HepG2 (cell line): ENCODE results near the gene ZDHHC24. TPM values are rescaled to one million over a fixed set of nuclear protein-coding genes. Genes with fewer than 3 reads are reported as not detected.

Experiments used
- ATAC-seq: fragments of 200-7000 bp; cut with Tn5 transposase; 3 replicates; pipeline ENCODE4 v1.9.1; 2020; ENCODE audit warnings: mild to moderate bottlenecking, moderate library complexity
- BruUV-seq: library from RNA; stranded (reverse); fragments of 400-500 nt; replicated peaks from 2 replicates; lab custom pipeline; 2021; lab: Mats Ljungman, UMichigan
- CTCF ChIA-PET: fragments of 300-600 bp; formaldehyde crosslinking; extraction: SDS; loops from one replicate; lab custom pipeline; 2021; ENCODE audit warnings: low total read pairs, inconsistent platforms, low intra/inter-chr PET ratio; lab: Yijun Ruan, JAX
- POLR2A ChIA-PET: fragments of 350-600 bp; sonication (Branson Sonifier 250); formaldehyde crosslinking; loops from one replicate; lab custom pipeline; 2020; ENCODE audit warnings: antibody characterized with exemption, inconsistent platforms; lab: Yijun Ruan, JAX
- DNase-seq: peaks from one replicate; pipeline ENCODE4 v3.0.0-alpha.2; 2015; ENCODE audit warnings: low spot score
- FAIRE-seq: peaks from 3 replicates; lab custom pipeline; 2011; peaks lifted over from hg19 to GRCh38; lab: Jason Lieb, UNC
- H2AFZ ChIP-seq: one replicate; pipeline ENCODE4 v1.6.1; 2011; ENCODE audit warnings: low read length, inconsistent platforms
- H3K27ac ChIP-seq: fragments of 300-600 bp; 3 replicates; pipeline ENCODE4 v1.8.0; 2011; ENCODE audit warnings: mixed run types, mild to moderate bottlenecking, mixed read lengths, low read length, inconsistent platforms; ENCODE audit not compliant: insufficient read depth; ENCODE audit errors: extremely low read length
- H3K27me3 ChIP-seq, 2 experiments: fragments of 200-600 bp in 1 of 2; 2 replicates in 1 of 2; 3 replicates in 1 of 2; pipeline versions ENCODE4 v1.6.0 to v1.8.0; 2011; ENCODE audit warnings: low read length in 2 of 2, mild to moderate bottlenecking in 2 of 2, moderate library complexity in 2 of 2, inconsistent platforms in 1 of 2; ENCODE audit not compliant: insufficient read depth in 2 of 2, control insufficient read depth in 1 of 2
- H3K36me3 ChIP-seq, 2 experiments: fragments of 200-600 bp in 1 of 2; replicated peaks in 1 of 2; 2 replicates in 1 of 2; 3 replicates in 1 of 2; pipeline versions ENCODE4 v1.5.1 to v1.8.0; 2011; ENCODE audit warnings: low read length in 2 of 2, inconsistent platforms in 1 of 2; ENCODE audit not compliant: insufficient read depth in 2 of 2, control insufficient read depth in 1 of 2
- H3K4me1 ChIP-seq: 2 replicates; pipeline ENCODE4 v1.5.1; 2012; ENCODE audit warnings: low read length, inconsistent platforms; ENCODE audit not compliant: insufficient read depth
- H3K4me2 ChIP-seq: 2 replicates; pipeline ENCODE4 v1.6.0; 2011; ENCODE audit warnings: low read depth, low read length, inconsistent platforms
- H3K4me3 ChIP-seq, 3 experiments: fragments of 200-600 bp in 1 of 3; sonication (generic), shearing (Covaris generic) in 1 of 3; replicated peaks in 1 of 3; 2 replicates each; pipeline ENCODE4 v1.5.1; 2011 to 2016; ENCODE audit warnings: low read length in 3 of 3, inconsistent platforms in 2 of 3, low read depth in 2 of 3, mild to moderate bottlenecking in 2 of 3, control low read depth in 1 of 3, mixed read lengths in 1 of 3; ENCODE audit not compliant: insufficient read depth in 1 of 3
- H3K79me2 ChIP-seq: one replicate; pipeline ENCODE4 v1.6.1; 2011; ENCODE audit warnings: low read length, inconsistent platforms; ENCODE audit not compliant: insufficient read depth
- H3K9ac ChIP-seq: 2 replicates; pipeline ENCODE4 v1.6.0; 2011; ENCODE audit warnings: mild to moderate bottlenecking, low read depth, low read length, inconsistent platforms; ENCODE audit not compliant: insufficient read depth
- H3K9me3 ChIP-seq: 2 replicates; pipeline ENCODE4 v1.5.1; 2012; ENCODE audit warnings: mild to moderate bottlenecking, low read length
- H4K20me1 ChIP-seq: 2 replicates; pipeline ENCODE4 v1.6.0; 2011; ENCODE audit warnings: inconsistent platforms, mild to moderate bottlenecking, low read length, moderate library complexity; ENCODE audit not compliant: insufficient read depth
- AGO1 ChIP-seq: fragments of 200-400 bp; formaldehyde crosslinking; IDR thresholded peaks from 2 replicates; pipeline ENCODE4 v1.6.1; 2017; ENCODE audit warnings: mild to moderate bottlenecking, low read depth, low read length, moderate library complexity; ENCODE audit not compliant: poor library complexity, severe bottlenecking
- AGO2 ChIP-seq: fragments of 200-400 bp; formaldehyde crosslinking; optimal IDR thresholded peaks from 2 replicates; pipeline ENCODE3; 2017; ENCODE audit warnings: mild to moderate bottlenecking, low read depth, low read length, moderate library complexity
- CAMTA2 ChIP-seq: sonication (generic); formaldehyde crosslinking; IDR thresholded peaks from 2 replicates; pipeline ENCODE4 v1.4.0; 2020; ENCODE audit warnings: mild to moderate bottlenecking, missing genetic modification reagents, borderline replicate concordance
- CTCF ChIP-seq: sonication (generic); formaldehyde crosslinking; IDR thresholded peaks from 2 replicates; pipeline ENCODE4 v1.5.0; 2020; ENCODE audit warnings: mild to moderate bottlenecking, missing genetic modification reagents, moderate library complexity
- DRAP1 ChIP-seq: IDR thresholded peaks from 2 replicates; pipeline ENCODE4 v1.6.1; 2016; ENCODE audit warnings: missing genetic modification reagents, missing compliant biosample characterization
- ETV6 ChIP-seq: sonication (generic); formaldehyde crosslinking; conservative IDR thresholded peaks from 2 replicates; pipeline ENCODE4 v1.4.0; 2020; ENCODE audit warnings: missing genetic modification reagents
- KDM5B ChIP-seq: sonication (generic); formaldehyde crosslinking; IDR thresholded peaks from 2 replicates; pipeline ENCODE4 v1.4.0; 2020; ENCODE audit warnings: missing genetic modification reagents, mild to moderate bottlenecking, borderline replicate concordance
- KLF16 ChIP-seq, 2 experiments: sonication (generic) in 1 of 2; formaldehyde crosslinking in 1 of 2; IDR thresholded peaks; 2 replicates each; pipeline versions ENCODE4 v1.6.1 to v1.8.0; 2016 to 2023; ENCODE audit warnings: missing genetic modification reagents in 2 of 2, missing compliant biosample characterization in 1 of 2
- MBD4 ChIP-seq: IDR thresholded peaks from 2 replicates; pipeline ENCODE4 v1.6.1; 2012; ENCODE audit warnings: low read length, inconsistent platforms, borderline replicate concordance
- MYC ChIP-seq: sonication (generic); formaldehyde crosslinking; IDR thresholded peaks from 2 replicates; pipeline ENCODE4 v1.9.0; 2021; ENCODE audit warnings: missing genetic modification reagents, borderline replicate concordance
- ZFP91 ChIP-seq: sonication (generic); formaldehyde crosslinking; IDR thresholded peaks from 2 replicates; pipeline ENCODE4 v1.9.0; 2022; ENCODE audit warnings: missing genetic modification reagents, mild to moderate bottlenecking, borderline replicate concordance
- ZNF280B ChIP-seq: sonication (generic); formaldehyde crosslinking; IDR thresholded peaks from 2 replicates; pipeline ENCODE4 v1.5.0; 2020; ENCODE audit warnings: missing genetic modification reagents, mild to moderate bottlenecking, borderline replicate concordance
- ZNF691 ChIP-seq: sonication (generic); formaldehyde crosslinking; IDR thresholded peaks from 2 replicates; pipeline ENCODE4 v1.4.0; 2020; ENCODE audit warnings: missing genetic modification reagents, low read depth, mild to moderate bottlenecking, borderline replicate concordance
- whole genome bisulfite sequencing: methylation state at CpG from one replicate; pipeline ENCODE4 v1.1.6; 2017; ENCODE audit warnings: low lambda C conversion rate; 5-methylcytosine and 5-hydroxymethylcytosine counted together
- in situ Hi-C: cut with HindIII; loops from 2 replicates; pipeline ENCODE4 v1.10.0; 2017; ENCODE audit warnings: low pct_unique_long_range_greater_than_20kb; ENCODE audit not compliant: extremely low pct_ligation_motif_present
- intact Hi-C: fragments of 100-400 bp; cut with micrococcal nuclease; formaldehyde crosslinking; loops from one replicate; pipeline ENCODE4 v1.10.0; 2022; ENCODE audit not compliant: unreplicated experiment
- polyA plus RNA-seq, 8 experiments: library from polyadenylated mRNA; depleted of rRNA in 3 of 8; stranded (reverse) in 7 of 8; unstranded in 1 of 8; fragments of >200 nt; fragmentation: Illumina TruSeq in 4 of 8; extraction: Trizol in 4 of 8; gene quantifications; 2 replicates each; pipeline versions ENCODE4 v1.2.1 to v1.2.3, GENCODE V29; 2011 to 2016; ENCODE audit warnings: low read depth in 4 of 8, missing spikeins in 1 of 8, mixed read lengths in 1 of 8; ENCODE audit not compliant: insufficient read depth in 1 of 8
- total RNA-seq, 5 experiments: library from RNA; depleted of rRNA; stranded (reverse); fragments of >200 nt; fragmentation: Illumina TruSeq; extraction: Trizol; gene quantifications; 2 replicates each; pipeline ENCODE4 v1.2.3, GENCODE V29; 2016; ENCODE audit warnings: low read depth in 1 of 5

ZDHHC24 gene
- total and polyA plus RNA-seq, 2 of the 13 experiments (the other 11 are each of a cell fraction or from before 2014, with no cell fraction given): 4.3 TPM

GRCh38 chr11:66476173-66476840 is 69.5 kb downstream of the ZDHHC24 start:
- Histone ChIP-seq H3K79me2 (peaks cover 2% of the 10 kb centered on the region), H3K4me2 (no peak overlapping the region), H3K27me3 (no peaks in the 10 kb centered on the region), H2AFZ (no peak overlapping the region), H3K36me3 (peaks cover 0 to 2% of the 10 kb centered on the region in 2 experiments; a peak in 3 of 5 replicates), H3K27ac (no peak overlapping the region), H3K9me3 (no peaks in the 10 kb centered on the region), H3K4me1 (peaks cover 18% of the 10 kb centered on the region), H3K4me3 (no peak overlapping the region), H4K20me1 (no peaks in the 10 kb centered on the region), H3K9ac (no peak overlapping the region)
- in situ Hi-C loops (no loop called here), intact Hi-C loops (no loop called here)
- WGBS: 77% methylated on average over 8 of the region's 10 CpGs
- BruUV-seq: no TSS peak
- CTCF ChIA-PET: interaction anchor here (1.3 kb wide), 1 partner anchor 68 kb away, joined by 7 read pairs; no protein-coding TSS in a partner anchor
- FAIRE-seq (no peak), ATAC-seq (no peak), DNase-seq (no peak)
- POLR2A ChIA-PET: no interaction called here
- no peak for TF ChIP-seq CAMTA2 (CRISPR knock-in tag)
- TF ChIP-seq ZFP91: 0 out of 2 replicates have a peak, but pooled peaks have one; percentile 4
- 0 out of 2 replicates have a peak, but pooled peaks have one; percentile 6 for TF ChIP-seq CTCF
- peak; percentile 59 for TF ChIP-seq AGO2
- TF ChIP-seq AGO1: peak; percentile 40
- TF ChIP-seq MYC: no peak
- TF ChIP-seq DRAP1 (CRISPR knock-in tag): no peak
- TF ChIP-seq KDM5B (CRISPR knock-in tag): no peak
- no peak for TF ChIP-seq KLF16 (CRISPR knock-in tag; IDR thresholded peaks at IDR 0.05)
- no peak for TF ChIP-seq MBD4
- TF ChIP-seq ZNF280B (CRISPR knock-in tag): no peak
- no peak for TF ChIP-seq ZNF691
- no peak for TF ChIP-seq ETV6 (CRISPR knock-in tag)
